H9 (cell line): ENCODE measurements around the gene DIPK1C. TPM values are rescaled to one million over a fixed set of nuclear protein-coding genes. Genes with fewer than 3 reads are reported as not detected.
A peak's percentile ranks its signal among the peaks of the same experiment; 100 is the strongest.

Experiments
- DNase-seq: peaks from one replicate; pipeline ENCODE4 v3.0.0-alpha.2; 2017
- H2AFZ ChIP-seq: one replicate; pipeline ENCODE4 v1.6.1; 2013; ENCODE audit warnings: mild to moderate bottlenecking, low read length, control low read depth, moderate library complexity
- H2AK5ac ChIP-seq: 2 replicates; pipeline ENCODE4 v1.6.1; 2013; ENCODE audit warnings: low read length, control low read depth, mixed read lengths; ENCODE audit not compliant: insufficient read length
- H2BK120ac ChIP-seq: one replicate; pipeline ENCODE4 v1.6.1; 2013; ENCODE audit warnings: low read depth, mild to moderate bottlenecking, low read length, control low read depth, inconsistent platforms; ENCODE audit not compliant: poor library complexity, severe bottlenecking
- H2BK12ac ChIP-seq: 2 replicates; pipeline ENCODE4 v1.6.1; 2013; ENCODE audit warnings: low read length, control low read depth, mixed read lengths, low read depth; ENCODE audit not compliant: insufficient read length
- H2BK15ac ChIP-seq: 2 replicates; pipeline ENCODE4 v1.6.1; 2013; ENCODE audit warnings: low read depth, low read length, control low read depth
- H2BK20ac ChIP-seq: one replicate; pipeline ENCODE4 v1.6.1; 2013; ENCODE audit warnings: low read depth, mild to moderate bottlenecking, low read length, control low read depth, inconsistent platforms; ENCODE audit not compliant: poor library complexity, severe bottlenecking
- H2BK5ac ChIP-seq: 2 replicates; pipeline ENCODE4 v1.6.1; 2013; ENCODE audit warnings: low read length, control low read depth, mixed read lengths; ENCODE audit not compliant: insufficient read length
- H3K14ac ChIP-seq: 2 replicates; pipeline ENCODE4 v1.6.1; 2013; ENCODE audit warnings: low read length, control low read depth; ENCODE audit not compliant: insufficient read depth
- H3K18ac ChIP-seq: 2 replicates; pipeline ENCODE4 v1.6.1; 2013; ENCODE audit warnings: low read depth, mild to moderate bottlenecking, mixed read lengths, low read length, control low read depth; ENCODE audit not compliant: insufficient read length
- H3K23ac ChIP-seq: 2 replicates; pipeline ENCODE4 v1.6.1; 2013; ENCODE audit warnings: low read length, control low read depth, mixed read lengths, low read depth; ENCODE audit not compliant: insufficient read length
- H3K23me2 ChIP-seq: 2 replicates; pipeline ENCODE4 v1.6.1; 2013; ENCODE audit warnings: low read depth, mild to moderate bottlenecking, mixed read lengths, low read length, control low read depth; ENCODE audit not compliant: insufficient read length, poor library complexity, severe bottlenecking
- H3K27ac ChIP-seq: 2 replicates; pipeline ENCODE4 v1.5.1; 2013; ENCODE audit warnings: low read length, control low read depth, mixed read lengths, low read depth; ENCODE audit not compliant: insufficient read length
- H3K27me3 ChIP-seq: 2 replicates; pipeline ENCODE4 v1.6.1; 2013; ENCODE audit warnings: low read length, control low read depth, inconsistent platforms; ENCODE audit not compliant: insufficient read depth
- H3K4ac ChIP-seq: 2 replicates; pipeline ENCODE4 v1.6.1; 2013; ENCODE audit warnings: low read depth, mild to moderate bottlenecking, control low read depth, inconsistent platforms, low read length, moderate library complexity
- H3K4me1 ChIP-seq: 2 replicates; pipeline ENCODE4 v1.6.1; 2013; ENCODE audit warnings: low read length, control low read depth, inconsistent platforms; ENCODE audit not compliant: insufficient read depth
- H3K4me2 ChIP-seq: 2 replicates; pipeline ENCODE4 v1.6.1; 2013; ENCODE audit warnings: low read length, control low read depth, mixed read lengths; ENCODE audit not compliant: insufficient read length, insufficient read depth
- H3K56ac ChIP-seq: 2 replicates; pipeline ENCODE4 v1.6.1; 2013; ENCODE audit warnings: low read depth, mild to moderate bottlenecking, mixed read lengths, low read length, control low read depth; ENCODE audit not compliant: insufficient read length
- H3K79me1 ChIP-seq: 2 replicates; pipeline ENCODE4 v1.6.1; 2013; ENCODE audit warnings: low read depth, mild to moderate bottlenecking, moderate library complexity, low read length, control low read depth, inconsistent platforms; ENCODE audit not compliant: insufficient read depth, poor library complexity, severe bottlenecking
- H3K79me2 ChIP-seq: 2 replicates; pipeline ENCODE4 v1.6.1; 2013; ENCODE audit warnings: low read length, control low read depth, inconsistent platforms; ENCODE audit not compliant: insufficient read depth
- H3K9ac ChIP-seq: 2 replicates; pipeline ENCODE4 v1.6.1; 2013; ENCODE audit warnings: low read length, control low read depth, mixed read lengths; ENCODE audit not compliant: insufficient read length; ENCODE audit errors: extremely low read depth
- H3K9me3 ChIP-seq: one replicate; pipeline ENCODE4 v1.6.1; 2013; ENCODE audit warnings: low read depth, low read length, inconsistent platforms; ENCODE audit not compliant: control insufficient read depth
- H3T11ph ChIP-seq: one replicate; pipeline ENCODE4 v1.6.1; 2013; ENCODE audit warnings: mild to moderate bottlenecking, low read length, control low read depth, inconsistent platforms
- H4K20me1 ChIP-seq: one replicate; pipeline ENCODE4 v1.6.1; 2013; ENCODE audit not compliant: control insufficient read depth, insufficient read length, insufficient read depth
- H4K5ac ChIP-seq: 2 replicates; pipeline ENCODE4 v1.6.1; 2013; ENCODE audit warnings: low read depth, mild to moderate bottlenecking, mixed read lengths, low read length, control low read depth; ENCODE audit not compliant: insufficient read length
- H4K8ac ChIP-seq: replicated peaks from 2 replicates; pipeline ENCODE4 v1.6.1; 2013; ENCODE audit warnings: low read length, control low read depth, mixed read lengths, low read depth; ENCODE audit not compliant: insufficient read length
- H4K91ac ChIP-seq: 2 replicates; pipeline ENCODE4 v1.6.1; 2013; ENCODE audit warnings: low read depth, mild to moderate bottlenecking, moderate library complexity, mixed read lengths, low read length, control low read depth; ENCODE audit not compliant: insufficient read length
- H3K27ac Mint-ChIP-seq, 3 experiments: 2 replicates in 2 of 3; 3 replicates in 1 of 3; pipeline ENCODE4 v1.8.0; 2020 to 2021; ENCODE audit warnings: mixed read lengths in 3 of 3, mild to moderate bottlenecking in 1 of 3, moderate library complexity in 1 of 3
- H3K27me3 Mint-ChIP-seq: 2 replicates; pipeline ENCODE4 v1.8.0; 2021; ENCODE audit warnings: low read depth, mild to moderate bottlenecking, moderate library complexity, mixed read lengths
- H3K36me3 Mint-ChIP-seq, 3 experiments: 2 replicates in 2 of 3; 3 replicates in 1 of 3; pipeline ENCODE4 v1.8.0; 2020 to 2021; ENCODE audit warnings: low read depth in 3 of 3, mixed read lengths in 3 of 3; ENCODE audit not compliant: insufficient read depth in 1 of 3
- H3K4me1 Mint-ChIP-seq, 2 experiments: 2 replicates each; pipeline ENCODE4 v1.8.0; 2020; ENCODE audit warnings: mixed read lengths in 2 of 2
- H3K4me3 Mint-ChIP-seq, 2 experiments: 2 replicates in 1 of 2; 3 replicates in 1 of 2; pipeline ENCODE4 v1.8.0; 2020 to 2021; ENCODE audit warnings: mild to moderate bottlenecking in 2 of 2, mixed read lengths in 2 of 2, moderate library complexity in 1 of 2
- H3K9me3 Mint-ChIP-seq, 2 experiments: 2 replicates in 1 of 2; 3 replicates in 1 of 2; pipeline ENCODE4 v1.8.0; 2020; ENCODE audit warnings: mild to moderate bottlenecking in 2 of 2, mixed read lengths in 2 of 2, moderate library complexity in 1 of 2
- CTCF ChIP-seq: fragments of 200-600 bp; sonication (generic); conservative IDR thresholded peaks from 3 replicates; pipeline ENCODE4 v1.8.0; 2021; ENCODE audit warnings: antibody characterized with exemption, mild to moderate bottlenecking
- WGBS: extraction: QIAGEN DNeasy Blood & Tissue Kit; methylation state at CpG from one replicate; pipeline ENCODE4 v1.1.7; 2013; ENCODE audit warnings: missing lambda C conversion rate, low lambda C conversion rate, mixed read lengths; ENCODE audit not compliant: insufficient read length; ENCODE audit errors: extremely low coverage; 5-methylcytosine and 5-hydroxymethylcytosine counted together
- long read RNA-seq: library from polyadenylated mRNA; unstranded; transcript quantifications from one replicate; pipeline ENCODE4 v2.0.0, GENCODE V29; 2020
- total RNA-seq: library from RNA; stranded (reverse); gene quantifications from 2 replicates; pipeline ENCODE4 v1.2.1, GENCODE V29; 2021

Gene DIPK1C
- total RNA-seq: not detected in 2 replicates
- long read RNA-seq, partial matches to known transcripts: 0 of 1 reads
- long read RNA-seq, other reads (novel, unspliced or antisense): 0 of 1 reads

- H3T11ph ChIP-seq: no peak within 1 kb of the TSS
- WGBS: no CpG with 5 or more reads among the region's 76 CpGs
- H3K23me2 ChIP-seq: peaks cover 6% of the 10 kb centered on the region
- no peak within 1 kb of the TSS for H3K27ac ChIP-seq
- H3K23ac ChIP-seq: no peak within 1 kb of the TSS
- no peak within 1 kb of the TSS for H2BK120ac ChIP-seq
- H3K27me3 ChIP-seq: peaks cover 27% of the 10 kb centered on the region; the same call in 1 of the 2 replicates
- H2BK15ac ChIP-seq: no peak within 1 kb of the TSS
- no peaks in the 10 kb centered on the region for H4K20me1 ChIP-seq
- no peak within 1 kb of the TSS for H3K27ac Mint-ChIP-seq
- H3K4ac ChIP-seq: no peak within 1 kb of the TSS
- H3K27me3 Mint-ChIP-seq: peaks cover 73% of the 10 kb centered on the region
- TF ChIP-seq CTCF: no peak
- H4K91ac ChIP-seq: no peak within 1 kb of the TSS
- no peak within 1 kb of the TSS for H2BK12ac ChIP-seq
- H3K4me3 Mint-ChIP-seq: peak within 1 kb of the TSS; percentile 70 to 95
- DNase-seq: no peak
- H2AFZ ChIP-seq: no peak within 1 kb of the TSS
- H3K18ac ChIP-seq: no peak within 1 kb of the TSS
- peak within 1 kb of the TSS; percentile 50 for H3K4me2 ChIP-seq
- no peaks in the 10 kb centered on the region; a peak in 2 of 5 replicates for H3K9me3 Mint-ChIP-seq
- H3K56ac ChIP-seq: no peak within 1 kb of the TSS
- H2BK5ac ChIP-seq: no peak within 1 kb of the TSS
- no peak within 1 kb of the TSS for H2BK20ac ChIP-seq
- H3K79me1 ChIP-seq: no peaks in the 10 kb centered on the region
- no peaks in the 10 kb centered on the region; the same call in 1 of the 2 replicates for H3K4me1 ChIP-seq
- no peaks in the 10 kb centered on the region for H3K79me2 ChIP-seq
- H3K14ac ChIP-seq: no peak within 1 kb of the TSS; the same call in 1 of the 2 replicates
- H3K9ac ChIP-seq: no peak within 1 kb of the TSS
- H3K4me1 Mint-ChIP-seq: peaks cover 12 to 24% of the 10 kb centered on the region in 2 experiments
- H4K5ac ChIP-seq: no peak within 1 kb of the TSS
- H2AK5ac ChIP-seq: no peak within 1 kb of the TSS
- no peaks in the 10 kb centered on the region for H3K9me3 ChIP-seq
- no peak within 1 kb of the TSS for H4K8ac ChIP-seq
- no peaks in the 10 kb centered on the region; a peak in 1 of 7 replicates for H3K36me3 Mint-ChIP-seq
These were observed at the start of gene DIPK1C for GRCh38 chr18:74457043-74457724. Gene DIPK1C (minus strand): TSS chr18:74457308. CDS start chr18:74457259, 49 bp downstream.
